NCI-H128 (cell line): Measurements from ENCODE around the gene TASOR.
"Not testable (repeated sequence)": the region's sequence is repeated elsewhere in the genome, so short reads cannot be mapped to it uniquely, and the experiment has no call there.

Source experiments
- DNase-seq: peaks from one replicate; lab custom pipeline; 2025; ENCODE audit not compliant: unreplicated experiment; lab: John Stamatoyannopoulos, UW

Gene TASOR

GRCh38 chr3:56683122-56683817 lies at the start of gene TASOR:
TSS of gene TASOR (minus strand) at chr3:56683265. CDS start at chr3:56683006, 259 bp downstream.
- DNase-seq: peak; percentile 22

GRCh38 chr3:56732109-56732508 lies 49.0 kb upstream of the TASOR start:
- no peak for DNase-seq

GRCh38 chr3:56725175-56725574 lies 42.1 kb upstream of the TASOR start:
- DNase-seq: no peak

- no peak for DNase-seq
Observed at GRCh38 chr3:56724676-56725075, 41.6 kb upstream of the TASOR start.

- no peak for DNase-seq
Observed at GRCh38 chr3:56720849-56721248, 37.8 kb upstream of the TASOR start.

- not testable (repeated sequence) for DNase-seq
Observed at GRCh38 chr3:56718809-56719208, 35.7 kb upstream of the TASOR start.

- DNase-seq: no peak
Observed at GRCh38 chr3:56711344-56711743, 28.3 kb upstream of the TASOR start.

GRCh38 chr3:56707412-56707811 lies 24.3 kb upstream of the TASOR start:
- not testable (repeated sequence) for DNase-seq

- DNase-seq: no peak
Observed at GRCh38 chr3:56706629-56707028, 23.6 kb upstream of the TASOR start.

- no peak for DNase-seq
Observed at GRCh38 chr3:56704706-56705105, 21.6 kb upstream of the TASOR start.

GRCh38 chr3:56702490-56703315 lies 19.6 kb upstream of the TASOR start:
- DNase-seq: no peak

- DNase-seq: no peak
Observed at GRCh38 chr3:56700151-56700550, 17.1 kb upstream of the TASOR start.

- DNase-seq: no peak
Observed at GRCh38 chr3:56694867-56695683, 12.0 kb upstream of the TASOR start.

- DNase-seq: no peak
Observed at GRCh38 chr3:56693750-56694149, 10.7 kb upstream of the TASOR start.

- DNase-seq: not testable (repeated sequence)
Observed at GRCh38 chr3:56692520-56693433, 9.7 kb upstream of the TASOR start.

GRCh38 chr3:56692001-56692365 lies 8.9 kb upstream of the TASOR start:
- DNase-seq: not testable (repeated sequence)

GRCh38 chr3:56691165-56692000 lies 8.3 kb upstream of the TASOR start:
- no peak for DNase-seq

- no peak for DNase-seq
Observed at GRCh38 chr3:56689303-56689702, 6.2 kb upstream of the TASOR start.

GRCh38 chr3:56688191-56688590 lies 5.1 kb upstream of the TASOR start:
- no peak for DNase-seq

- no peak for DNase-seq
Observed at GRCh38 chr3:56684029-56684428, 964 bp upstream of the TASOR start.
